Vagina (tissue), 2 donors: ENCODE results near the gene GUCY1B1. TPM values are rescaled to one million over a fixed set of nuclear protein-coding genes. Genes with fewer than 3 reads are reported as not detected.

Experiments
- DNase-seq, 2 donors: peaks; one replicate each; pipeline ENCODE4 v3.0.0-alpha.2; 2017; ENCODE audit errors: extremely low spot score in 2 of 2
- H3K27ac ChIP-seq: fragments of 200-600 bp; sonication (generic); one replicate; pipeline ENCODE4 v1.5.1; 2019
- H3K27me3 ChIP-seq: fragments of 200-600 bp; sonication (generic); one replicate; pipeline ENCODE4 v1.5.1; 2019
- H3K36me3 ChIP-seq, 2 donors: fragments of 200-600 bp; sonication (generic); one replicate each; pipeline ENCODE4 v1.5.1; 2017 to 2019
- H3K4me1 ChIP-seq: fragments of 200-600 bp; sonication (generic); one replicate; pipeline ENCODE4 v1.5.1; 2019
- H3K4me3 ChIP-seq, 2 donors: fragments of 200-600 bp; sonication (generic); 1 replicate in 1 of 2; 2 replicates in 1 of 2; pipeline ENCODE4 v1.5.1; 2016 to 2019
- H3K9me3 ChIP-seq: fragments of 200-600 bp; sonication (generic); one replicate; pipeline ENCODE4 v1.5.1; 2019
- CTCF ChIP-seq, 3 experiments: fragments of 450-650 bp in 2 of 3; fragments of 200-600 bp in 1 of 3; sonication (generic) in 1 of 3; IDR thresholded peaks; one replicate each; pipeline ENCODE4 v1.5.1; 2017 to 2019; ENCODE audit warnings: antibody characterized with exemption in 3 of 3, mild to moderate bottlenecking in 2 of 3, moderate library complexity in 2 of 3
- POLR2A ChIP-seq, 2 donors: fragments of 450-650 bp; IDR thresholded peaks; one replicate each; pipeline ENCODE4 v1.6.1; 2017; ENCODE audit warnings: antibody characterized with exemption in 2 of 2, mild to moderate bottlenecking in 2 of 2, moderate library complexity in 2 of 2
- POLR2AphosphoS5 ChIP-seq, 2 donors: sonication (generic); formaldehyde crosslinking; IDR thresholded peaks; one replicate each; pipeline ENCODE4 v1.9.0; 2017; ENCODE audit warnings: antibody characterized with exemption in 2 of 2, mild to moderate bottlenecking in 2 of 2, low read depth in 1 of 2; ENCODE audit not compliant: insufficient read depth in 1 of 2
- intact Hi-C: fragments of 100-400 bp; cut with DNase I; formaldehyde crosslinking; loops from one replicate; pipeline ENCODE4 v1.15.1; 2023
- total RNA-seq: library from RNA; depleted of rRNA; stranded (reverse); fragments of >200 nt; gene quantifications from one replicate; pipeline ENCODE4 v1.2.3, GENCODE V29; 2016

Gene GUCY1B1
- total RNA-seq, 1 donor from 2014 or later: 22.8 TPM

GRCh38 chr4:155818639-155819038 lies 59.8 kb downstream of the GUCY1B1 start:
- intact Hi-C loops: no loop called here

GRCh38 chr4:155819066-155819465 lies 60.2 kb downstream of the GUCY1B1 start:
- H3K36me3 ChIP-seq: no peaks in the 10 kb centered on the region
- no peaks in the 10 kb centered on the region for H3K9me3 ChIP-seq
- no peaks in the 10 kb centered on the region for H3K4me1 ChIP-seq
- TF ChIP-seq POLR2A (IDR thresholded peaks at IDR 0.05) (no peak), CTCF (IDR thresholded peaks at IDR 0.05) (no peak), POLR2AphosphoS5 (IDR thresholded peaks at IDR 0.05; ENCODE audit: insufficient read depth in 1 of 2, low read depth in 1 of 2) (no peak)
- H3K4me3 ChIP-seq: no peak overlapping the region
- no peaks in the 10 kb centered on the region for H3K27me3 ChIP-seq
- intact Hi-C loops: no loop called here
- DNase-seq: no peak
- no peak overlapping the region for H3K27ac ChIP-seq

More at GRCh38 chr4:155818639-155819038, 59.8 kb downstream of the GUCY1B1 start:
- no peaks in the 10 kb centered on the region for H3K4me1 ChIP-seq
- TF ChIP-seq POLR2A (IDR thresholded peaks at IDR 0.05) (no peak), CTCF (IDR thresholded peaks at IDR 0.05) (no peak), POLR2AphosphoS5 (IDR thresholded peaks at IDR 0.05; ENCODE audit: insufficient read depth in 1 of 2, low read depth in 1 of 2) (no peak)
- H3K4me3 ChIP-seq: no peak overlapping the region
- no peak for DNase-seq
- no peaks in the 10 kb centered on the region for H3K9me3 ChIP-seq
- no peak overlapping the region for H3K27ac ChIP-seq
- H3K27me3 ChIP-seq: no peaks in the 10 kb centered on the region
- no peaks in the 10 kb centered on the region for H3K36me3 ChIP-seq

GRCh38 chr4:155820887-155821518 lies 62.2 kb downstream of the GUCY1B1 start:
- H3K9me3 ChIP-seq: no peaks in the 10 kb centered on the region
- H3K36me3 ChIP-seq: no peaks in the 10 kb centered on the region
- H3K27ac ChIP-seq: no peak overlapping the region
- no peaks in the 10 kb centered on the region for H3K27me3 ChIP-seq
- no peak for DNase-seq
- H3K4me3 ChIP-seq: no peak overlapping the region
- intact Hi-C loops: no loop called here
- TF ChIP-seq POLR2A (IDR thresholded peaks at IDR 0.05) (no peak), CTCF (IDR thresholded peaks at IDR 0.05) (no peak), POLR2AphosphoS5 (IDR thresholded peaks at IDR 0.05; ENCODE audit: insufficient read depth in 1 of 2, low read depth in 1 of 2) (no peak)
- no peaks in the 10 kb centered on the region for H3K4me1 ChIP-seq

- Histone ChIP-seq H3K27me3 (no peaks in the 10 kb centered on the region), H3K36me3 (no peaks in the 10 kb centered on the region), H3K27ac (no peak overlapping the region), H3K4me3 (no peak overlapping the region), H3K9me3 (no peaks in the 10 kb centered on the region), H3K4me1 (no peaks in the 10 kb centered on the region)
- intact Hi-C loops: no loop called here
- no peak for DNase-seq
- TF ChIP-seq POLR2A (IDR thresholded peaks at IDR 0.05): no peak
- TF ChIP-seq CTCF (IDR thresholded peaks at IDR 0.05): no peak
- TF ChIP-seq POLR2AphosphoS5 (IDR thresholded peaks at IDR 0.05; ENCODE audit: insufficient read depth in 1 of 2, low read depth in 1 of 2): no peak
Observed at GRCh38 chr4:155822572-155822971, 63.8 kb downstream of the GUCY1B1 start.

- Histone ChIP-seq H3K4me1 (no peaks in the 10 kb centered on the region), H3K27ac (no peak overlapping the region), H3K4me3 (no peak overlapping the region), H3K9me3 (no peaks in the 10 kb centered on the region), H3K36me3 (no peaks in the 10 kb centered on the region), H3K27me3 (no peaks in the 10 kb centered on the region)
- intact Hi-C loops: no loop called here
- DNase-seq: no peak
- TF ChIP-seq POLR2A (IDR thresholded peaks at IDR 0.05) (no peak), CTCF (IDR thresholded peaks at IDR 0.05) (no peak), POLR2AphosphoS5 (IDR thresholded peaks at IDR 0.05; ENCODE audit: insufficient read depth in 1 of 2, low read depth in 1 of 2) (no peak)
Observed at GRCh38 chr4:155828628-155829027, 69.8 kb downstream of the GUCY1B1 start.
